Measurements from ENCODE around the gene ATP1A2.

ATP1A2 gene

DNA sequence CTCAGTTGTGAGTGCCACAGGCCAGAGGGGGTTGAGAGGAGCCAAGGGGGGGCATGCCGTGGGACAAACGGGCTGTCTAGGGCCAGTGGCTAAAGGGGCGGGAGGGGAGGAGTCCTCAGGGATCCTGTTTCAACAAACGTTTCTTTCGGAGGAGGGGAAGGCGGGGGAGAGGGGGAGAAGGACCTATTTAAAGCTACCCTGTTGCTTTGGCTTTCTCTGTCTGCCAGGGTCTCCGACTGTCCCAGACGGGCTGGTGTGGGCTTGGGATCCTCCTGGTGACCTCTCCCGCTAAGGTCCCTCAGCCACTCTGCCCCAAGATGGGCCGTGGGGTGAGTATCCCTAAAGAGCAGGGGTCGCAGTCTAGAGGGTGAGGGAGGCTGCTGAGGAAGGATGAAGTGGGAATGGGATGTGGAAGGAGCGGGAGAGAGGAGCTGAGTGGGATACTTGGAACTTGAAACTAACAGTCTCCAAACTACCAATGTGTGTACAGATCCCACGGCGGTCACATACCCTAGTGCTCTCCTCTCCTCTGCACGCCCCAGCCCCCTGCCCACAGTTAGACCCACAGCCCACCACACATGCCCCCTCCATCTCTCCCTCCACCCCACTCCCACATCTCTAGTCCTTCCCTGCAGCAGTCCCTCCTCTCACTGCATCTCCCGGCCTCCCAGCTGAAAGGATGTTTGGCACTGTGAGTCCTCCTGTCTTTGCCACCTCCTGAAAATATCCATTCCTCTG is at the start of gene ATP1A2:
ATP1A2 (plus strand) TSS at position 215 of the 738 bp plus-strand sequence; CDS start at position 318, 103 bp downstream.
- DNase-seq = no peak

DNA sequence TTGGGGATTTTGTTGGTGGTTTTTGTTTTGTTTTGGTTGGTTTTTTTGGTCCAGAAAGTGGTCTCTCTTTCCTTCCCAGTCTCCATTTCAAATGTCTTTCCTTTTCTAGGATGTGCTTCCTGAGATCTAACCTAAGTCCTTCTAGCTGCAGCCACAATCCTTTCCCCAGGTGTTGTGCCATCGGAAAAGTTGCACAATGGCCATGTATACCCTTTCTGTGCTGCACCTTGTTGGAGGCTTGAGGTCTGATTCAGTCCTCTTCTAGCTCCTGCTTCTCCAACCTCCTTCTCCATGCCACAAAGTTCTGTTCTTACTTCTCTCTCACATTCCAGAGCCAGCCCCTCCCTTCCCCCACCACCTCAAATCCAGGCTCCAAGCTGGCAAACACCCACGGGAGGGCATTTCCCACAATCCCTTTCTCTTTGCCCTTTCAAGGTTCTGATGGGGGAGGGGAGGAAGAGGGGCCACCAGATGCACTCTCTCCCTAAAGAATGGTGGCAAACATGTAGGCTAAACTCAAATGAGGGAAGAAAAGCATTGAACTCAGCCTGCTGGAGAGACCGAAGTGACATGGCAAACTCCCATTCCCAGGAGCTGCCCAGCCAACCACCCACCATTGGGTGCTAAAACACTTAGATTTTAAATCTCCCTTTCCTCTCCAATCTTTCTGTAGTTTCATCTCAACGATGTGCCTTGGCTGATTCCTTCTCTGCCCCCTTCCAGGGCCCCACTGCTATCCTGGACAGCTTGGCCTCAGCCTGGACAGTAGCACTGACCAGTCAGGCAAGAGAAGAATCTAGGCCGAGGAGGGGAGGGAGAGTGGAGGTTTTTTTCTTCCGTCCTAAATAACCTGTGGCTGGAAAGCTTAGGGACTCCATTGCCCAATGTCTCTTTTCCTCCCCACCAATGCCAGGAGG is 48.5 kb upstream of the ATP1A2 start:
- DNase-seq = no peak

DNA sequence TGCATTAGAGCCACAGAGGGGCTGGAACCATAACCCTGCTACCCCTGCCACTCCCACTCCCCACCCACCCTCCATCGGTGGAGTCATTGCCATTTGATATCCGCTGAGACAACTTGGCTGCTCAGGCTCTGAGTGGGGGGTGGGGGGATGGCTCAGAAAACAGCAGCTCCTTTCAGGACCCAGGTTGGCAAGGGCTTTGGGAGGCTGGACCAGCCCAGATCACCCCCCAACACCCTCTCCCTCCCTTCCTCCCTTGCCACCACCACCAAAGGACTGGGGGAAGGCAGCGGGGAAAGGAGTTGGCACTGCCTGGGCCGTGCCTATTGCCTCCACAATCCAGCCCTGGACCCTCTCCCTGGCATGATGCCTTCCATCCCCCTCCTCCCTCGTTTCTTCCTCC is 47.3 kb upstream of the ATP1A2 start:
- no peak for DNase-seq

DNA sequence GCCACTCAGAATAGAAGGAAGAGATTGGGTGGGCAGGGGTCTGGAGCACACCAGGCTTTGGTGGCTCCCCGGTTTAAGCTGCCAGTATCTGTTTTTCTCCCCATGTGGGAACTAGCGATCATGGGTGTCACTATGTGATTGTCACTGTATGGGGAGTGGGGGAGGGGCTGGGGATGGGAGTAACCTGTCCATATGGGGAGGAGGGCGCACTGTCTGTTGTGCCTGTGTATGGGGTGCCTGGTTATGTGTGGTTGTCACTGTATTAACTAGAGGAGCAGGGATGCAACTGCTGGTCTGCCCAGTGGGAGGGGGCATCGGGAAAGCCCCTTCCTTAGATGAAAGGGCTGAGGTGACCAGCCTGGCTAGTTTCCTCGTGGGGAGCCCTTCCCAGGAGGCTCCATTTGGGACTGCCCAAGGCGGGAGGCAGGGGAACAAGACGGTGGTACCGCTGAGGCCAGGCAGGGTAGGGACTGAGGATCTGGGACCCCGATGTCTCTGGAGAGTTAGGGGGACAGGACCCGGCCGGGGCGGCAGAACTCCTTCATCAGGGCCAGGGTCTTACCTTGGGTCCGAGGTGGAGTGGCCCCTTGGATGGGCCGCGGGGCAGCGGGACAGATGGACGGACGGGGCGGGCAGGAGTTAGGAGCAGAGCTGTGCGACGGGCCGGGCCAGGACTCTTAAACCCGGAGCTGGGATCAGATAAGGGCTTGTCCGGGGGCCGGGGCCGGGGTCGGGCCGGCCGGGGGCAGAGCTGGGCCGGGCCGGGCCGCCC is 45.9 kb upstream of the ATP1A2 start, which contains the start of gene KCNJ10:
KCNJ10 (minus strand) TSS at position 701 of the 772 bp plus-strand sequence. CDS start 27,628 bp downstream, outside the sequence.
- no peak for DNase-seq

DNA sequence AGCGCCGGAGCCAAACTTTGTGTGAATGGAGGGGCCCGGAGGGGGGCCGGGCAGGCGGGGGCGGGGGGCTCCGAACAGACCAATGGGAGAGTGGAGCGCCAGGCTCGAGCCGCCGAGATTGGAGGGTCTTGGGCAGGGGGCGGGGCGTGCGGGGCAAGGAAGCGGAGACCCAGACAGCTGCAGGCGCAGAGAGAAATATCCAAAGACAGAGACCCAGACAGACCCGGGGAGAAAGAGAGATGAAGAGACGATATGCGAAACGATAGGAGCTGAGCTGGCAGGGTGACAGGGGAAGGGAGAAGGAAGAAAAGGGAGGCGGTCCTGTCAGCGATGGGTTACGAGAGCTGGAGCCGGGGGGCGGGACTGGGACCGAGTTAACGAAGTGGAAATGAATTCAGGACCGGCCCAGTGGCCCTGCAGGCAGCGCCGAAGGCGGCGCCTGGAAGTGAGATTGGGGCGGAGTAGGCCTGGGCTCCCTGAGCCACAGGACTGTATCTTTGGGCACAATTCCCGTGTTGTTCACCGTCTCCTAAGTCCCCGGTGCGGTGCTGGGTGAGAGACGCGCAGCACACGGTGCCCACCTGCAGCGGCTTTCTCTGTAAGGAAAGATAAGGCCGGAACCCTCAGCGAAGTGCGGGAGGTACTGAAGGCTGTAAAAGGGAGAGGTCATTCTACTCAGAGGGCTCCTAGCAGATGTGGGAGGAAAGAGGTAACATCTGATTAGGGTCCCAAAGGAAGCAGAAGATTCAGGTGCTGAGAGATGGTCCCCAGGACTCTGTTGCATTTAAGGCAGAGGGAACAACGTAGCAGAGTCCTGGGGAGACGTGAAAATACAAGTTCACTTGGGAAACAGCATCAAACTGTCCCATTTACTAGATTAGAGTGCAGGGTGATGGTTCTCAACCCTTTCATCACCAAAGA is 45.1 kb upstream of the ATP1A2 start:
- no peak for DNase-seq

DNA sequence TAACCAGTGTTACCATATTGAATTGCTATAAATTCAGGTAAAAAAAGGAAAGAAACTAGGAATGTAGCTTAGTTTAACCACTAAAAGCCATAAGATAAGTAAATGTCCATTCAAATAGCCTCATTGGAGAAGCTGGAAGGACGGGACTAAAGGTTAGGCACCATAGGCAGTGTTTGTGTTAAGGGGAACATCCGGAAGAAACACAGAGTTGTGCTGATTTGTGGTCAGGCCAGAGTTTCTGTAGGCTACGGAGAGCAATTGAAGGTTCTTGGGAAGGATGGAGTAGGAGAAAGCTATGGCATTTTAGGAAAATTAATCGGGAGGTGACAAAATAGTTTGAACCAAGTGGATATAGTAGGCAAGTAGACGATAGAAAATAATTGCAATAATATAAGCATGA is 44.3 kb upstream of the ATP1A2 start:
- DNase-seq = no peak

DNA sequence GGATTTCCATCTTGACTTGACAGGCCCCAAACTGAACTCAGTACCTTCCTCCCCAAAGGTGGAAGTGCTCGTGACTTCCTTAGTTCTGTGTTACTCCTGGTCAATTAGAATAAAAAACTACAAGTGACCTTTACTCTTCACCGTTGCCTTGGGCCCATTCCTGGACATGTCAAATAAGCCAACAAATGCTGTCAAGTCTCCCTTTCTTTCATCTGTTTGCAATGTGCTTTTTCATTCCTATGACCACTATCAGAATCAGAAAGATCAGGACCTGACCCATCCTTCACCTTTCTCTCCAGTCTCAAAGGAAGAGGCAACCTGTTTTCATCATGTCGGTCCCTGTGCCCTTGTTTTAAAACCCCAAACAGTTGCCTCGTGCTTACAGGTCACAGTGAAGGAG is 40.7 kb upstream of the ATP1A2 start:
- DNase-seq = no peak

DNA sequence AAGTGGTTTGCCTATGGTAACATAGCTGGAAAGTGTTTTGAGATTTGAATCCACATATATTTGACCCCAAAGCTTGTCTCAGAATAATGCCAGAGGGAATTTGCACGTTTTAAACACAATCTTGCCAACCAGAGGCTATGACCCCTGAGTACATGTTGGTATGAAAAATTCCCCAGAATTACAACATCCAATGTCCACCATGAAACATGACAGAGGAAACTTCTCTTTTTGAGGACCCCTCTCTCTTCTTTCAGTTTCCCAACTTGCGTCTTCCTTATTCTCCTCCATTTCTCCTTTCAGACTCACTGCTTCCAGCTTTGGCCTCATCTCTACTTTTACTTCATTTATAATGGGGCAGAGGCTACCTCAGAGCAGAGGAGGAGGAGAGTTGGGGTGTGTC is 39.7 kb upstream of the ATP1A2 start:
- no peak for DNase-seq

DNA sequence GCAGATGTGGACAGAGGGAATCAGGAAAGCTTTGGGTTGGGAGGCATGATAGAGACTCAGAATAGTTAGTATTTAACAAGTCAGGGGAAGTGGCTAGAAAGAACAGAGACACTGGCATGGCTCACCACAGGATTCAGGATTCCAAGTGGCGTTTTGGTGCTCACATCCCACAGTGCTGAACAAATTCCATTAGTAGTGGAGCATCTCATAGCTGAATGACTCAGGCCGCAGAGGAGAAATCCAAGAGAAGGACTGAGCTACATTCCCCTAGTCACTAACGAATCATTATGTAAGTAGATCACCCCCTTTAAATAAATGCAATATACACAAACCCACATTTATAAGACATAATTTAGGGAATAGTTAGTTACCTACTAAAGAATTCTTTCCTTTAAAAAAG is 39.3 kb upstream of the ATP1A2 start:
- no peak for DNase-seq

DNA sequence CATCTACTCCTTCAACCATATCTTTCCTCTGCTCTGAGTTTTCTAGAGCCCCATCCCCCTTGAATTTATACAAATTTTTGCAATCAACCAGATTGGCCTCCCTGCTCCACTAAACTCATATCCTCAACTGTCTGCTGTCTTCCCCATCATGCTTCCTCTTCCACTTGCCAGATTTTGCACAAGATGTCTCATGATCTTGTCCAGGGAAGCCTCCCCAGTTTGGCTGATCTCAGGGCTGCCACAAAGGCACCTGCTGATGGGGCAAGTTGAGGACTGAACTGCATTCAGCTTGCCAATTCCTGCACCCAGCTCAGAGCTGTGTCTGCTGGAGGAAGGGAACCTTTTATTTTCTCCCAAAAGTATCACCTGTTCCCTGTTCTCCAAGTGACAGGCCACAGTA is 38.1 kb upstream of the ATP1A2 start:
- DNase-seq = no peak

DNA sequence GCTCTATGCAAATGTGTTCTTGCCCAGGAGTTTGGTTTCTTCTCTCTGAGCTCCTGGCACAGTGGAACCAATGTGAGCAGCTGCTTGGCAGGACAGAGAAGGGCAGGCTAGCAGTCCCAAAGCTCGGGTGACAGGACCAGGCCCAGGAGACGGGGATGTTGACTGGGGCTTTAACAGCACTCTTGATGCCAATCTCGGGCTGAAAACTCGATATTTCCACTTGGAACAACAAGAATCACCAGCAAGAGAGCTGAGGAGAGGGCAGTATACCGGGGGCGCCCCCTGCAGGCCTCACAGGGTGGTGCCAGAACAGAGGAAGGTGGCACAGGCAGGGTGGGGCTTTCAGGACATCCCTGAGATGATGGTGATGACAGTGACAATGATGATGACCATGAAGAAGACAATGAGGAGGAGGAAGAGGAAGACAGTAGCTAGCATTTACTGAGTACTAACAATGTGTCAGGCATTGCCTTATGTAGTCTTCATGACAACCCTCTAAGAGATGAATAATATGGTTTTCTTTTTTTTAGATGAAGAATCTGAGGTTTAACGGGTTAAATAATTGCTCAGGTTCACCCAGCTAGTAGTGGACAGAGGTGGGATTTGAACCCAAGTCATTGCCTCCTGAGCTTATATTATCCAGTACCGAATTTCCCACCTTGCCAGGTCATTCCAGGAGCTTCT is 36.9 kb upstream of the ATP1A2 start:
- DNase-seq = no peak

DNA sequence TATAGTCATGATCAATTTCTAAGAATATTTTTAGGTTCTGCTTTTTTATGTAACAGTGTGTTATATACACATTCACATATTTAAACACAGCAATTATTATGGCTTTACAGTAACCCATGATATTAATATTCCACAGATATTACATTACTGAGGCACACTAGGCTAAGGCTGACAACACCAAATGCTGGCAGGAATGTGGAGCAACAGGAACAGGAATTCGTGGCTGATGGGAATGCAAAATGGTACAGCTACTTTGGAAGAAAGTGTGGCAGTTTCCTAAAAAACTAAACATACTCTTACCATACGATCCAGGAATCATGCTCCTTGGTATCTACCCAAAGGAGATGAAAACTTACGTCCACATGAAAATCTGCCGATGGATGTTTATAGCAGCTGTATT is 36.1 kb upstream of the ATP1A2 start:
- DNase-seq = no peak

DNA sequence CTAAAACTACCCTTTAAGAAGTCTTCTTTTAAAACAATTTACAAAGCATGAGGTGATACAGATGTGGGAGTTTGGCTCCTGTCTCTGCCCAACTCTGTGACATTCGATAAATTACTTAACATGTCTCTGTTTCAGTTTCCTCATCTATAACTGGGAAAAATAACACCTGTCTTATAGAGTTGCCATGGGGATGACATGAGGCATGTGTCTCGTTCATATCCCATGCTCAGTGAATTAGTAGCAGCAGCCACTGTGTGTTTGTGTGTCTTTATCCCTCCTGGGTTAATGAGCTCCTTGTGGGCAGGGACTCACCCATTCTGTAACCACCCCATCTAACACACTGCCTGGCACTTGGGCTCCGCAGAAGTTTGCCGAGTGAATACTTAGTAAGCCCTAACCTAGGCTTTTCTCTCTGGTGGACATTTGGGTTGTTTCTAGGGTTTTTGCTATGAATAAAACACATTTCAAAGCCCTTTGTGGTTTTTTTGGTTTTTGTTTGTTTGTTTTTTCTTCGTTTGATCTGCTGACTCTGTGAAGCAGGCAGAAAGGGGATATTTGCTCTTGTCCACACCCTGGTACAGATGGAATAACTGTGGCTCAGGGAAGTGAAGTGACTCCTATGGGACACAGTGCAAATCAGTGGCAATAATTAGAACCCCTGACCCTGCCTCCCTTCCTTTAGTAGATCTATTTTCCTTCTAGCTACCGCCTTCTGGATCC is 35.0 kb upstream of the ATP1A2 start:
- no peak for DNase-seq

DNA sequence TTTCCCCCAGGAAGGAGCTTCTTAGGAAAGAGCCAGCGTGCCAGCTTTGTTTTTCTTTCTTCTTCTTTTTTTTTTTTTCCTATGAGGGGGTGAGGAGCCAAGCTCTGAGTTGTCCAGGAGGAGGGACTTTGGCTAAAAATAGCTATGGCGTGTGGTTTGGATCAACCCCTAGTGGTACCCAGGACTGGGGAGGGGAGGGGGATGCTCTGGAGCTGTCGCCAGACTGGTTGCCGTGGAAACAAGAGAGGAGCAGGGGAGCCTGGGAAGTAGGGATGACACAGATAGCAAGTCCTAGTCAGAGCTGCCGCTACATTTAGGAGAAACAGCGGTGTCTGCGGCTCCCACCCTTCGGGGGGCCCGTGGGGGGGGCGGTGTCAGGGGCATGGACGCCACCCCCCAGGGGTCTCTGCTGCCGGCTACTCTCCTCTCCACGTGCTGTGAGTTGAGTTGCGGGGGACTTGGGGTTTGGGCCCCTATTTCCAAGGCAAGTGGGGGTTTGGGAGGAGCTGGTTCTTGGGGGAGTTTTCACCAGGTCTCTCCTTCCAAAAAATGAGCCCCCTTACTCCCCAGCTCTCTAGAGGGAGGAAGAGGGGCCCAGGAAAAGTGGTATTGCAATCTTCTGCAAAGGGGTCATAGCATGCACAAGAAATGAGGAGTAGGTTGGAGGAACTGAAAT is 34.2 kb upstream of the ATP1A2 start, which contains the start of gene KCNJ9:
KCNJ9 (plus strand) TSS at position 278 of the 676 bp plus-strand sequence. CDS start 2,493 bp downstream, outside the sequence.
- no peak for DNase-seq

DNA sequence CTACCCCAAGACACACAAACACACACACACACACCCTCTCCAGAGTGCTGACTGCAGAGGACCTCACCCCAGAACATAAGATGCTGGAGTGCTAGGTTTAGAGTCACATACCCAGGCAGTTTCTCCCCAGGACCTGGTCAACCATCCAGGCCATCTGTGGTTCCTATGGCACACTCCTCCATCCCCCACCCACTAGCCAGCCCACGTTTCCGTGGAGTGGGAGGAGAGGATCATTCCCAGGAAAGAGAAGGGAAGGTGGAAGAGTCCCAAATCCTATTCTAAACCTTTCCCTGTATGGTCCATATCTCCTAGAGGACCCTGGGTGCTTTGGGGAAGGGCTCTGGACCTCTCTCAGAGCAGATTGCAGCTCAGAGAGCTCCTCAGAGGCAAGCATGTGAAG is 33.1 kb upstream of the ATP1A2 start:
- no peak for DNase-seq

DNA sequence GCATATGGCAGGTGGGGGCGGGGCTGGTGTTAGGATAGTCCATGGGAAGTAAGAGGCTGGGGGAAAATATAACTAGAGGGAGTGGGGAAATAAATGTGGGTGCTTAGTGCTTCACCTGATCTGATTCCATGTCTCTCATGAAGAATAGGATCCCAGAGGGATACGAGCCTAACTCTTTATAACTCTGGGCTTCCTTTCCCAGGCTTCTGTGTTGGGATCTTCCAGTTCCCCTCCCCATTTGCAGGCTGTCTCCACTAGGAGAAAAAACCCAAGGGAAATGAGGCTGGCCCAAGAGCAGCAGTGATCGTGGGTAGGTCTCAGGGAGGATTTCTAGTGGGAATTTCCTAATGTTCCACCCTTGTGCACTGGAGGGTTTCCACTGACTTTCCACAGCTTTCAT is 32.6 kb upstream of the ATP1A2 start:
- no peak for DNase-seq

DNA sequence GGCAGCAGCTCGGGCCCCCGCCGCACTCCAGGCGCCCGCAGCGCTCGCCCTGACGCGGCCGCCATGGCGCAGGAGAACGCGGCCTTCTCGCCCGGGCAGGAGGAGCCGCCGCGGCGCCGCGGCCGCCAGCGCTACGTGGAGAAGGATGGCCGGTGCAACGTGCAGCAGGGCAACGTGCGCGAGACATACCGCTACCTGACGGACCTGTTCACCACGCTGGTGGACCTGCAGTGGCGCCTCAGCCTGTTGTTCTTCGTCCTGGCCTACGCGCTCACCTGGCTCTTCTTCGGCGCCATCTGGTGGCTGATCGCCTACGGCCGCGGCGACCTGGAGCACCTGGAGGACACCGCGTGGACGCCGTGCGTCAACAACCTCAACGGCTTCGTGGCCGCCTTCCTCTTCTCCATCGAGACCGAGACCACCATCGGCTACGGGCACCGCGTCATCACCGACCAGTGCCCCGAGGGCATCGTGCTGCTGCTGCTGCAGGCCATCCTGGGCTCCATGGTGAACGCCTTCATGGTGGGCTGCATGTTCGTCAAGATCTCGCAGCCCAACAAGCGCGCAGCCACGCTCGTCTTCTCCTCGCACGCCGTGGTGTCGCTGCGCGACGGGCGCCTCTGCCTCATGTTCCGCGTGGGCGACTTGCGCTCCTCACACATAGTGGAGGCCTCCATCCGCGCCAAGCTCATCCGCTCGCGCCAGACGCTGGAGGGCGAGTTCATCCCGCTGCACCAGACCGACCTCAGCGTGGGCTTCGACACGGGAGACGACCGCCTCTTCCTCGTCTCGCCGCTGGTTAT is 31.4 kb upstream of the ATP1A2 start:
- peak; percentile 75 for DNase-seq

DNA sequence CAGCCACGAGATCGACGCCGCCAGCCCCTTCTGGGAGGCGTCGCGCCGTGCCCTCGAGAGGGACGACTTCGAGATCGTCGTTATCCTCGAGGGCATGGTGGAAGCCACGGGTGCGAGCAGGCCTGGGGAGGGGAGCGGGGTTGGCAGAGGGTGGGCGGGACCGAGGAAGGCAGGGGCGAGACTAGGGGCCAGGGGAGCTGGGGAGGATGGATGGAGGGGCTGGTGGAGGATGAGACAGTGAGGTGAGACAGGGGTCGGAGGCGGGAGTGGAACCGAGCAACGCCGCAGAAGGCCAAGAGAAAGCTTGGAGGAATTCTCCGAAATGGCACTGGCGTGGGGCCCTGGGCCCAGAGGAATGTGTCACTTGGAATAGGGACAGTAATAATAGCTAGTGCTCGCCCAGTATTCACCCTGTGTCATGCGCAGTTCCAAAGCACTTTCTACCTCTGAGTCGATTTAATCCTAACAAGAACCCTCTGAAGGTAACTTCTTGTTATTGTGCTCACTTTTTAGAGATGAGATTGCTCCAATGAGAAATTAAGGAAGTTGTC is 30.7 kb upstream of the ATP1A2 start:
- no peak for DNase-seq

Measured in NCI-H2107 (cell line).